IPS-20b (cell line): ENCODE results near the gene CSF1.
"Not testable (repeated sequence)": the region's sequence is repeated elsewhere in the genome, so short reads cannot be mapped to it uniquely, and the experiment has no call there.

Experiments
- H3K27ac ChIP-seq: one replicate; pipeline ENCODE4 v1.5.1; 2013; ENCODE audit warnings: low read length
- H3K27me3 ChIP-seq: 2 replicates; pipeline ENCODE4 v1.6.1; 2013; ENCODE audit warnings: mild to moderate bottlenecking, low read length, inconsistent platforms; ENCODE audit not compliant: insufficient read depth
- H3K36me3 ChIP-seq: 2 replicates; pipeline ENCODE4 v1.6.1; 2013; ENCODE audit warnings: low read depth, mild to moderate bottlenecking, inconsistent platforms, low read length, moderate library complexity; ENCODE audit not compliant: insufficient read depth
- H3K4me1 ChIP-seq: 2 replicates; pipeline ENCODE4 v1.6.1; 2013; ENCODE audit warnings: mild to moderate bottlenecking, control low read depth, inconsistent platforms, low read length, moderate library complexity; ENCODE audit not compliant: insufficient read depth
- H3K4me3 ChIP-seq: 2 replicates; pipeline ENCODE4 v1.5.1; 2013; ENCODE audit warnings: mild to moderate bottlenecking, low read length, inconsistent platforms
- H3K9ac ChIP-seq: 2 replicates; pipeline ENCODE4 v1.6.1; 2013; ENCODE audit warnings: low read depth, mild to moderate bottlenecking, inconsistent platforms, low read length, moderate library complexity
- H3K9me3 ChIP-seq: 2 replicates; pipeline ENCODE4 v1.6.1; 2013; ENCODE audit warnings: mild to moderate bottlenecking, low read depth, low read length, inconsistent platforms; ENCODE audit not compliant: insufficient read depth

CSF1 gene, protein sequence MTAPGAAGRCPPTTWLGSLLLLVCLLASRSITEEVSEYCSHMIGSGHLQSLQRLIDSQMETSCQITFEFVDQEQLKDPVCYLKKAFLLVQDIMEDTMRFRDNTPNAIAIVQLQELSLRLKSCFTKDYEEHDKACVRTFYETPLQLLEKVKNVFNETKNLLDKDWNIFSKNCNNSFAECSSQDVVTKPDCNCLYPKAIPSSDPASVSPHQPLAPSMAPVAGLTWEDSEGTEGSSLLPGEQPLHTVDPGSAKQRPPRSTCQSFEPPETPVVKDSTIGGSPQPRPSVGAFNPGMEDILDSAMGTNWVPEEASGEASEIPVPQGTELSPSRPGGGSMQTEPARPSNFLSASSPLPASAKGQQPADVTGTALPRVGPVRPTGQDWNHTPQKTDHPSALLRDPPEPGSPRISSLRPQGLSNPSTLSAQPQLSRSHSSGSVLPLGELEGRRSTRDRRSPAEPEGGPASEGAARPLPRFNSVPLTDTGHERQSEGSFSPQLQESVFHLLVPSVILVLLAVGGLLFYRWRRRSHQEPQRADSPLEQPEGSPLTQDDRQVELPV

DNA sequence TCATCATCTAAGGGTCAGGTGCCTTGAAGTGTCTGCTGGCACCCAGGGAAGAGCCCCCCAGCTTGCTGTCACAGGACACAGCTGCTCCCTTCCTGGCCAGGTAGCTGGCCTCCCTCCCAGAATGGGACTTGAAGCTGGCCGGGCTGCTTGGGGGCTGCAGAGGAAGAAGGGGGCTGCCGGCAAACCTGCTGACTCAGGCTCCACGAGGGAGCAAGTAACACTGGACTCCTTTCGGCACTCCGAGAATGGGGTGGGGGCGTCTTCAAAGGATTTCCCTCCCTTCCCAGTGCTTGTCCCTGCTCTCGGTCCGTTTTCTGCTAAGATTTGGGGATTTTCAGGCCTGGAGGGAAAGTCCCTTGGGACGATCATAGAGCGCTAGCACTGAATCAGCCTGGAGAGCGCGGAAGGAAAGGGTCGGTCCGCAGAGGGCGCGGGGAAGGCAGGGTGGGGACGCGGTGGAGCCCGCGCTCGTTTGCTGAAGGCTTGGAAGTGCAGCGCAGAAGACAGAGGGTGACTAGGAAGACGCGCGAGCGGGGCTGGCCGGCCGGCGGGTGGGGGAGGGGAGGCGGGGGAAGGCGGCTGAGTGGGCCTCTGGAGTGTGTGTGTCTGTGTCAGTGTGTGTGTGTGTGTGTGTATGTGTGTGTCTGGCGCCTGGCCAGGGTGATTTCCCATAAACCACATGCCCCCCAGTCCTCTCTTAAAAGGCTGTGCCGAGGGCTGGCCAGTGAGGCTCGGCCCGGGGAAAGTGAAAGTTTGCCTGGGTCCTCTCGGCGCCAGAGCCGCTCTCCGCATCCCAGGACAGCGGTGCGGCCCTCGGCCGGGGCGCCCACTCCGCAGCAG lies at the start of gene CSF1:
Gene CSF1 (plus strand): TSS at position 727 of the 840 bp plus-strand sequence. CDS start 175 bp downstream, outside the sequence.
- peak within 1 kb of the TSS; percentile 71; the same call in 1 of the 2 replicates for H3K9ac ChIP-seq
- peak within 1 kb of the TSS; percentile 74 for H3K4me3 ChIP-seq
- H3K27me3 ChIP-seq, result peaks cover 67% of the 10 kb centered on the region
- no peaks in the 10 kb centered on the region for H3K36me3 ChIP-seq
- no peaks in the 10 kb centered on the region for H3K9me3 ChIP-seq
- H3K27ac ChIP-seq, result no peak within 1 kb of the TSS
- peaks cover 12% of the 10 kb centered on the region; the same call in 1 of the 2 replicates for H3K4me1 ChIP-seq

- not testable (repeated sequence) for H3K36me3 ChIP-seq, H3K4me3 ChIP-seq, H3K9ac ChIP-seq, H3K27me3 ChIP-seq, H3K27ac ChIP-seq, H3K9me3 ChIP-seq
- H3K4me1 ChIP-seq, result peaks cover 13% of the 10 kb centered on the region; the same call in 1 of the 2 replicates
Observed at GRCh38 chr1:109861616-109862015, 49.0 kb upstream of the CSF1 start.

DNA sequence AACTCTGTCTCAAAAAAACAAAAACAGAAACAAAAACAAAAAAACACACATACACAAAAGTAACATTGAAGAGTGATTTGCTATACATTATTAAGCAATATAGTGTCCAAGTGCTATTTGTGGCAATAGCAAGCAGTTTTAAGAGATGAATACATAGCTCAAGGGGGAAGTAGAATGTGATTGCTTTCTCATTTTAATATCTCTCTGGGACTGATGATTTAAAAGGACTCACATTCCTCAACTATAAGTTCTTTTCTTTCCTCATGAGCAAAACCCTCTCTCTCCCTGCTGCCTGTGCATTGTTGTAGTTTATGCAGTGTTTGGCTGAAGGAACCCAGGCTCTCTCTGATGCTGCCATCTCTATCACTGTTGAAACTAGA lies 47.0 kb upstream of the CSF1 start:
- Histone ChIP-seq H3K9ac (no peak overlapping the region), H3K27ac (no peak overlapping the region), H3K9me3 (0 out of 2 replicates have a peak, but pooled peaks cover 4% of the 10 kb centered on the region), H3K36me3 (no peaks in the 10 kb centered on the region), H3K4me1 (peaks cover 13% of the 10 kb centered on the region; the same call in 1 of the 2 replicates), H3K27me3 (no peaks in the 10 kb centered on the region), H3K4me3 (no peak overlapping the region)

- Histone ChIP-seq H3K4me1 (peaks cover 13% of the 10 kb centered on the region; the same call in 1 of the 2 replicates), H3K9me3 (0 out of 2 replicates have a peak, but pooled peaks cover 4% of the 10 kb centered on the region), H3K36me3 (no peaks in the 10 kb centered on the region), H3K4me3 (no peak overlapping the region), H3K27ac (no peak overlapping the region), H3K9ac (no peak overlapping the region), H3K27me3 (no peaks in the 10 kb centered on the region)
Observed at GRCh38 chr1:109864047-109864822, 46.4 kb upstream of the CSF1 start.

GRCh38 chr1:109864930-109865612 lies 45.6 kb upstream of the CSF1 start:
- H3K4me3 ChIP-seq, result no peak overlapping the region
- no peaks in the 10 kb centered on the region for H3K27me3 ChIP-seq
- H3K9ac ChIP-seq, result no peak overlapping the region
- no peak overlapping the region for H3K27ac ChIP-seq
- no peaks in the 10 kb centered on the region for H3K36me3 ChIP-seq
- 0 out of 2 replicates have a peak, but pooled peaks cover 4% of the 10 kb centered on the region for H3K9me3 ChIP-seq
- peaks cover 13% of the 10 kb centered on the region; the same call in 1 of the 2 replicates for H3K4me1 ChIP-seq

GRCh38 chr1:109866071-109866470 lies 44.6 kb upstream of the CSF1 start:
- no peak overlapping the region for H3K9ac ChIP-seq
- no peak overlapping the region for H3K4me3 ChIP-seq
- no peaks in the 10 kb centered on the region for H3K27me3 ChIP-seq
- H3K9me3 ChIP-seq, result 0 out of 2 replicates have a peak, but pooled peaks cover 4% of the 10 kb centered on the region
- no peaks in the 10 kb centered on the region for H3K36me3 ChIP-seq
- H3K4me1 ChIP-seq, result peaks cover 13% of the 10 kb centered on the region; the same call in 1 of the 2 replicates
- H3K27ac ChIP-seq, result no peak overlapping the region

DNA sequence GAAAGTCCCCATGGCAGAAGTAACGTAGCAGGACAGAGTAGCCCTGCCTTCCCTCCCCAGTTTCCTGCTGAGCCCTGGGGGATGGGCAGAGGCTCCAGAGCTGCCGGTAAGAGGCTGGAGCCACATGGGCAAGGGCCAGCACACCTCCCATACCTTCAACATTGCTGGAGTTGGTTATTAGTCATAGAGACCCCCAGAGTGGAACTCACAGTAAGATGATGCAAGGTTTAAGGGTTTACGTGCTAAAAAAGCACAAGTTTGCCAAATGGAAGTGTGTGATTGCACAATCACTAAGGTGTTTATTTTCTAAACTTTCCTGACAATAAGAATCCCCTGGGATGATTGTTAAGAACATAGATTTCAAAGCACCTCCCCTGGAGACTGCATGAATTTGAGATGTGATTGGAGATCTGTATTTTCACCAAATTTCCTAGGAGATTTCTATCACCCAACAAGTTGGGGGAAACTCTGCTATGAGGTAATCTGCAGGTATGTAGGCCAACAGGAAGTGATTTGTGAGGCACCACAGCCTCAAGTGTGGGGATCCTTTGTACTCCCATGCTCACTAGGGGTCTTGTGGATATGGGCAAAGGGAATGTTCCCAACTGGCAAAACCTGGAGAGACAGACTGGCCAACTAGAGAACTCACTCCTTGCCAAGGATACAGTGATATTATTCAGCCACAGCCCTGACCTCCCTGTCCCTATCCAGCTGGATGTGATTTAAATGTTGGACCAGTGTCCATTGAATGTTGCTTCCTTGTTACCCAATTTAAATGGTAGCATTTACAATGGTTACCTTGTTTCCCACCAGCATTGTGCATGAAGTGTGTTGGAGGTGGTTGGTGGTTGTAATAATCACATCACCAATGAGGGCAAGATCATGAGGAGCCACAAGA lies 37.1 kb upstream of the CSF1 start:
- Histone ChIP-seq H3K36me3 (no peaks in the 10 kb centered on the region), H3K4me3 (no peak overlapping the region), H3K9me3 (no peaks in the 10 kb centered on the region), H3K9ac (no peak overlapping the region), H3K27me3 (no peaks in the 10 kb centered on the region), H3K27ac (peak overlapping the region; percentile 58), H3K4me1 (peaks cover 43% of the 10 kb centered on the region)

GRCh38 chr1:109874445-109874844 lies 36.2 kb upstream of the CSF1 start:
- no peaks in the 10 kb centered on the region for H3K27me3 ChIP-seq
- peaks cover 47% of the 10 kb centered on the region for H3K4me1 ChIP-seq
- no peak overlapping the region for H3K27ac ChIP-seq
- no peaks in the 10 kb centered on the region for H3K9me3 ChIP-seq
- no peak overlapping the region for H3K9ac ChIP-seq
- H3K36me3 ChIP-seq, result no peaks in the 10 kb centered on the region
- no peak overlapping the region for H3K4me3 ChIP-seq

DNA sequence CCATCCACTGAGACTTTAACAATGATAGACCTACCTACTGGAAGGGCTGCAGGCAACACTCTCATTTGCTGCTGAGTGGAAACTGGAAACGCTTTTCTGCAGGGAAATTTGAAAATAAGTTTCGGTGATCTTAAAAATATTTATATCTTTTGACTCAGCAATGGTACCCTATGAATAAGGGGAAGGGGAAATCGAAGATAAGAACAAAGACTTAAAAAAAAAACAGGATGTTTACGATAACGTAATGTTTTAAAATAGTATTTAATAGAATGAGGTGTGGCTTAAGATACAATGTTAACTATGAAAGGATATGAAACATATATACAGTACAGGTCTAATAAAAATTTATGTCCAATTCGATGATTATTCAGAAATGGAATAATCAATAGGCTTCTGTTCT lies 34.8 kb upstream of the CSF1 start:
- peaks cover 47% of the 10 kb centered on the region for H3K4me1 ChIP-seq
- no peaks in the 10 kb centered on the region for H3K36me3 ChIP-seq
- no peak overlapping the region; the same call in 1 of the 2 replicates for H3K9ac ChIP-seq
- no peak overlapping the region for H3K27ac ChIP-seq
- no peaks in the 10 kb centered on the region for H3K27me3 ChIP-seq
- no peak overlapping the region for H3K4me3 ChIP-seq
- no peaks in the 10 kb centered on the region for H3K9me3 ChIP-seq
